ENCODE data around the gene LINGO1.

The LINGO1 gene

GRCh38 chr15:77615472-77615871 lies 17.2 kb downstream of the LINGO1 start:
- DNase-seq (ENCODE audit: low read depth): no peak

GRCh38 chr15:77614251-77614806 lies 18.4 kb downstream of the LINGO1 start:
- DNase-seq (ENCODE audit: low read depth): no peak

GRCh38 chr15:77613814-77614213 lies 18.9 kb downstream of the LINGO1 start:
- no peak for DNase-seq (ENCODE audit: low read depth)

- no peak for DNase-seq (ENCODE audit: low read depth)
These were observed 19.6 kb downstream of the LINGO1 start for GRCh38 chr15:77612958-77613601.

GRCh38 chr15:77611767-77612166 lies 20.9 kb downstream of the LINGO1 start:
- no peak for DNase-seq (ENCODE audit: low read depth)

- DNase-seq (ENCODE audit: low read depth): no peak
These were observed 22.0 kb downstream of the LINGO1 start for GRCh38 chr15:77610731-77611130.

- no peak for DNase-seq (ENCODE audit: low read depth)
These were observed 23.2 kb downstream of the LINGO1 start for GRCh38 chr15:77609558-77609957.

- DNase-seq (ENCODE audit: low read depth): no peak
These were observed 23.9 kb downstream of the LINGO1 start for GRCh38 chr15:77608774-77609173.

GRCh38 chr15:77607894-77608261 lies 24.8 kb downstream of the LINGO1 start:
- no peak for DNase-seq (ENCODE audit: low read depth)

GRCh38 chr15:77607111-77607893 lies 25.4 kb downstream of the LINGO1 start:
- DNase-seq (ENCODE audit: low read depth): no peak

GRCh38 chr15:77606142-77607034 lies 26.3 kb downstream of the LINGO1 start:
- DNase-seq (ENCODE audit: low read depth): no peak

- DNase-seq (ENCODE audit: low read depth): no peak
These were observed 27.2 kb downstream of the LINGO1 start for GRCh38 chr15:77605547-77605946.

GRCh38 chr15:77604973-77605372 lies 27.7 kb downstream of the LINGO1 start:
- DNase-seq (ENCODE audit: low read depth): no peak

- DNase-seq (ENCODE audit: low read depth): no peak
These were observed 28.9 kb downstream of the LINGO1 start for GRCh38 chr15:77603611-77604336.

GRCh38 chr15:77602800-77603199 lies 29.9 kb downstream of the LINGO1 start:
- no peak for DNase-seq (ENCODE audit: low read depth)

GRCh38 chr15:77599899-77600298 lies 32.8 kb downstream of the LINGO1 start:
- DNase-seq (ENCODE audit: low read depth): no peak

GRCh38 chr15:77599357-77599756 lies 33.4 kb downstream of the LINGO1 start:
- DNase-seq (ENCODE audit: low read depth): no peak

GRCh38 chr15:77598644-77599043 lies 34.1 kb downstream of the LINGO1 start:
- no peak for DNase-seq (ENCODE audit: low read depth)

GRCh38 chr15:77597804-77598453 lies 34.8 kb downstream of the LINGO1 start:
- DNase-seq (ENCODE audit: low read depth): no peak

GRCh38 chr15:77596821-77597803 lies 35.6 kb downstream of the LINGO1 start:
- no peak for DNase-seq (ENCODE audit: low read depth)

All from activated T-helper 1 cell treated with Interleukin-2 at 50 U/mL for 16 hours (primary cell).